HepG2 (cell line): ENCODE data around the gene RGPD3.
"Not testable (repeated sequence)": the region's sequence is repeated elsewhere in the genome, so short reads cannot be mapped to it uniquely, and the experiment has no call there.

Experiments used
- POLR2A ChIP-seq, 2 experiments: IDR thresholded peaks; 2 replicates each; pipeline ENCODE4 v1.6.1; 2011; ENCODE audit warnings: low read depth in 2 of 2, low read length in 2 of 2, mild to moderate bottlenecking in 1 of 2, moderate library complexity in 1 of 2; ENCODE audit not compliant: insufficient read depth in 1 of 2
- SIN3B ChIP-seq: fragments of 150-350 bp; IDR thresholded peaks from 2 replicates; pipeline ENCODE4 v1.6.1; 2014; ENCODE audit warnings: low read length
- SMAD1 ChIP-seq: sonication (generic); formaldehyde crosslinking; IDR thresholded peaks from 2 replicates; pipeline ENCODE4 v1.4.0; 2020; ENCODE audit warnings: missing genetic modification reagents, low read depth, mild to moderate bottlenecking, borderline replicate concordance
- TBL1XR1 ChIP-seq: fragments of 150-350 bp; IDR thresholded peaks from 2 replicates; pipeline ENCODE4 v1.6.1; 2014; ENCODE audit warnings: borderline replicate concordance, low read length; ENCODE audit not compliant: partially characterized antibody
- ZNF263 ChIP-seq: sonication (generic); formaldehyde crosslinking; IDR thresholded peaks from 2 replicates; pipeline ENCODE4 v1.4.0; 2020; ENCODE audit warnings: missing genetic modification reagents
- TF ChIP-seq, protein P1 (sequence below): sonication (generic); formaldehyde crosslinking; IDR thresholded peaks from 2 replicates; pipeline ENCODE4 v1.4.0; 2020; ENCODE audit warnings: missing genetic modification reagents

DNA sequence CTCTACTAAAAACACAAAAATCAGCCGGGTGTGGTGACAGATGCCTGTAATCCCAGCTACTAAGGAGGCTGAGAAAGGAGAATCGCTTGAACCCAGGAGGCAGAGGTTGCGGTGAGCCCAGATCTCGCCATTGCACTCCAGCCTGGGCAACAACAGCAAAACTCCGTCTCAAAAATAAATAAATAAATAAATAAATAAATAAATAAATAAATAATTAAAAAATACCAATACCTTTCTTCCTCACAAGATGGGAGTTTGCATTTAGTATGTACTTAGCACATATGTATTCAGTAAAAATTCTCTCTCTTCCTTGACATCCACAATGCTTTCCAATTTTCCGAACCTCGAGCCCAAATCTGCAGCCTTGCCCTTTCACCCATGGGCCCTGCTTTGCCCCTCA is 32.1 kb upstream of the RGPD3 start:
- TF ChIP-seq POLR2A (IDR thresholded peaks at IDR 0.05; ENCODE audit: insufficient read depth in 1 of 2, low read depth in 2 of 2, low read length in 2 of 2); SMAD1; TBL1XR1; SIN3B; ZNF263 (CRISPR knock-in tag): not testable (repeated sequence)
- TF ChIP-seq, protein P1, sequence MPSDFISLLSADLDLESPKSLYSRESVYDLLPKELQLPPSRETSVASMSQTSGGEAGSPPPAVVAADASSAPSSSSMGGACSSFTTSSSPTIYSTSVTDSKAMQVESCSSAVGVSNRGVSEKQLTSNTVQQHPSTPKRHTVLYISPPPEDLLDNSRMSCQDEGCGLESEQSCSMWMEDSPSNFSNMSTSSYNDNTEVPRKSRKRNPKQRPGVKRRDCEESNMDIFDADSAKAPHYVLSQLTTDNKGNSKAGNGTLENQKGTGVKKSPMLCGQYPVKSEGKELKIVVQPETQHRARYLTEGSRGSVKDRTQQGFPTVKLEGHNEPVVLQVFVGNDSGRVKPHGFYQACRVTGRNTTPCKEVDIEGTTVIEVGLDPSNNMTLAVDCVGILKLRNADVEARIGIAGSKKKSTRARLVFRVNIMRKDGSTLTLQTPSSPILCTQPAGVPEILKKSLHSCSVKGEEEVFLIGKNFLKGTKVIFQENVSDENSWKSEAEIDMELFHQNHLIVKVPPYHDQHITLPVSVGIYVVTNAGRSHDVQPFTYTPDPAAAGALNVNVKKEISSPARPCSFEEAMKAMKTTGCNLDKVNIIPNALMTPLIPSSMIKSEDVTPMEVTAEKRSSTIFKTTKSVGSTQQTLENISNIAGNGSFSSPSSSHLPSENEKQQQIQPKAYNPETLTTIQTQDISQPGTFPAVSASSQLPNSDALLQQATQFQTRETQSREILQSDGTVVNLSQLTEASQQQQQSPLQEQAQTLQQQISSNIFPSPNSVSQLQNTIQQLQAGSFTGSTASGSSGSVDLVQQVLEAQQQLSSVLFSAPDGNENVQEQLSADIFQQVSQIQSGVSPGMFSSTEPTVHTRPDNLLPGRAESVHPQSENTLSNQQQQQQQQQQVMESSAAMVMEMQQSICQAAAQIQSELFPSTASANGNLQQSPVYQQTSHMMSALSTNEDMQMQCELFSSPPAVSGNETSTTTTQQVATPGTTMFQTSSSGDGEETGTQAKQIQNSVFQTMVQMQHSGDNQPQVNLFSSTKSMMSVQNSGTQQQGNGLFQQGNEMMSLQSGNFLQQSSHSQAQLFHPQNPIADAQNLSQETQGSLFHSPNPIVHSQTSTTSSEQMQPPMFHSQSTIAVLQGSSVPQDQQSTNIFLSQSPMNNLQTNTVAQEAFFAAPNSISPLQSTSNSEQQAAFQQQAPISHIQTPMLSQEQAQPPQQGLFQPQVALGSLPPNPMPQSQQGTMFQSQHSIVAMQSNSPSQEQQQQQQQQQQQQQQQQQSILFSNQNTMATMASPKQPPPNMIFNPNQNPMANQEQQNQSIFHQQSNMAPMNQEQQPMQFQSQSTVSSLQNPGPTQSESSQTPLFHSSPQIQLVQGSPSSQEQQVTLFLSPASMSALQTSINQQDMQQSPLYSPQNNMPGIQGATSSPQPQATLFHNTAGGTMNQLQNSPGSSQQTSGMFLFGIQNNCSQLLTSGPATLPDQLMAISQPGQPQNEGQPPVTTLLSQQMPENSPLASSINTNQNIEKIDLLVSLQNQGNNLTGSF (CRISPR knock-in tag), result not testable (repeated sequence)
